GM12873 (cell line): ENCODE results near the gene NRG2.

Experiments used
- TF ChIP-seq, protein P1 (sequence below): IDR thresholded peaks from 2 replicates; pipeline ENCODE4 v1.5.1; 2012; ENCODE audit warnings: low read depth, mild to moderate bottlenecking, moderate library complexity, low read length, control low read depth; ENCODE audit not compliant: insufficient read depth; ENCODE audit errors: missing control alignments

NRG2 gene

DNA sequence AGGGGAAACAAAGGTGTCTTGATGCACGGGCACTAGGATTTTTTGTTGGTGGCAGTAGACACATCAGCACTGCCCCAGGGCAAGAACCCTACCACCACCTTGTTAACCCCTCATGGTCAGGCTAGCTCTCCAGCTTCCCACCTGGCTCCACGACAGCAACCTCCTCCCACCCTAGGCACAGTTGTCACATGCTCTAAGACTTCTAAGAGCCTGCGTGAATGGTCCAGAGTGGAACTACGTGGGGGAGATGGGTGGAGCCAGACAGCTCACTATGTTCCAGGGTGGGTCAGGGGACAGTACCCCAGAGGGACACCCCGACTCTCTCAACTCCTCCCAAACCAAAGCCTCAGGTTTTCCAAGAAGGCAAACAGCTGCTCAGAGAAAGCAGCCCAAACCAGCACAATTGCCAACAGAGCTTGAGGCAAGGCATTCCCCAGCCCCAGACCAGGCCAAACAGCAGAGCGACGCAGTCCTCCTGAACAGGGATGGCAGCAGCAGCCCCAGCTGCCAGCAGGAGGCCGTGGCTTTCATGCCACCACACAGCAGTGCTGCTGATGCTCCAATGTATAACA, 78.0 kb downstream of the NRG2 start:
- TF ChIP-seq, protein P1, sequence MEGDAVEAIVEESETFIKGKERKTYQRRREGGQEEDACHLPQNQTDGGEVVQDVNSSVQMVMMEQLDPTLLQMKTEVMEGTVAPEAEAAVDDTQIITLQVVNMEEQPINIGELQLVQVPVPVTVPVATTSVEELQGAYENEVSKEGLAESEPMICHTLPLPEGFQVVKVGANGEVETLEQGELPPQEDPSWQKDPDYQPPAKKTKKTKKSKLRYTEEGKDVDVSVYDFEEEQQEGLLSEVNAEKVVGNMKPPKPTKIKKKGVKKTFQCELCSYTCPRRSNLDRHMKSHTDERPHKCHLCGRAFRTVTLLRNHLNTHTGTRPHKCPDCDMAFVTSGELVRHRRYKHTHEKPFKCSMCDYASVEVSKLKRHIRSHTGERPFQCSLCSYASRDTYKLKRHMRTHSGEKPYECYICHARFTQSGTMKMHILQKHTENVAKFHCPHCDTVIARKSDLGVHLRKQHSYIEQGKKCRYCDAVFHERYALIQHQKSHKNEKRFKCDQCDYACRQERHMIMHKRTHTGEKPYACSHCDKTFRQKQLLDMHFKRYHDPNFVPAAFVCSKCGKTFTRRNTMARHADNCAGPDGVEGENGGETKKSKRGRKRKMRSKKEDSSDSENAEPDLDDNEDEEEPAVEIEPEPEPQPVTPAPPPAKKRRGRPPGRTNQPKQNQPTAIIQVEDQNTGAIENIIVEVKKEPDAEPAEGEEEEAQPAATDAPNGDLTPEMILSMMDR, result no peak

DNA sequence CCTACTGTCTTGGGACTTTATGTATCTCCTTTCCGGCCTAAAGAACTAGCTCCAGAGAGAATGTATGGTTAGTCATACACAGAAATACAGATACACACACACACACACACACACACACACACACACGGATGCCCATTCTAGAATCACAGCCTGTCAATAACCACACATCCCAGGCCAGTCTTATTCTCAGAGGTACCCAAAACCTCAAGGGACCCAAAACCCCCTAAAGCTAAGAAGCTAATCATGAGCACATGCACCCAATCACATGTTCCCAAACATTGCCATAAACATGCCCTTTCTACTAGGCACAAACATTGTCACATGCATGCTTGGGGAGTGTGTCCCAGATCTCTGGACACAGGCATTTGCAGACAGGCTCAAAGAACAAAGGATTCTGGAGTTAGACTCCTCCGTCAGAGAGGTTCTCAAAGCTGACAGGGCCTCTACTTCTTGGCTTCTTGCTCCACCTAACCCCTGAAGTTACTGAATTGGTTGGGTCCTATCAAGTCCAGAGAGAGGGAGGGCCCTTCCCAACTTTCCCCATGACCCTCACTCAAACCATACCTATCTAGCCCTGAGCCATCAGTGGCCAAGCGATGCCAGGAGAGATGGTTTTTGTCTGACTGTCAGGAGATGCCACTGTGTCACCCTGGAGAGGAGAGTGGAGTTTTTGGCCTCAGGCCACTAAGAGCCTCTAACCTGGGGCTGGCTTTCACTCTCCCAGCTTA, 78.7 kb downstream of the NRG2 start:
- TF ChIP-seq, protein P1, result no peak

DNA sequence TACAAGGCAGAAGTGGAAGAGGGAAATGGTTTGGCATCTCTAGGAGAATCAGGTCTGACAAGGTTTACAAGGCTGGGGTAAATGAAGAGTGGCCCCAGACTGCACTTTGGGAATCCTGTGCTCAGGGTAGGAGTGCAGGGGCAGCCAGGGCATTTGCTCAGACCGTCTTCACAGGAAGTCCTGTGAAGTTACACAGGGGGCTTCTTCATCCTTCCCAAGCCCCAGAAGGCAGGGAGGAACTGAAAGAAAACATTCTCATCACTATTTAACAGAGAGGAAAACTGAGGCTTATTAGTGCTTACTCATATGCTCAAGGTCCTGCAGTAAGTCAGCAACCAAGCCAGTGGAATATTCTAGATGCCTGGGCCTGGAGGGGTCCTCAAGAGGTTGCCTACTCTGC, 80.7 kb downstream of the NRG2 start:
- TF ChIP-seq, protein P1, result no peak

DNA sequence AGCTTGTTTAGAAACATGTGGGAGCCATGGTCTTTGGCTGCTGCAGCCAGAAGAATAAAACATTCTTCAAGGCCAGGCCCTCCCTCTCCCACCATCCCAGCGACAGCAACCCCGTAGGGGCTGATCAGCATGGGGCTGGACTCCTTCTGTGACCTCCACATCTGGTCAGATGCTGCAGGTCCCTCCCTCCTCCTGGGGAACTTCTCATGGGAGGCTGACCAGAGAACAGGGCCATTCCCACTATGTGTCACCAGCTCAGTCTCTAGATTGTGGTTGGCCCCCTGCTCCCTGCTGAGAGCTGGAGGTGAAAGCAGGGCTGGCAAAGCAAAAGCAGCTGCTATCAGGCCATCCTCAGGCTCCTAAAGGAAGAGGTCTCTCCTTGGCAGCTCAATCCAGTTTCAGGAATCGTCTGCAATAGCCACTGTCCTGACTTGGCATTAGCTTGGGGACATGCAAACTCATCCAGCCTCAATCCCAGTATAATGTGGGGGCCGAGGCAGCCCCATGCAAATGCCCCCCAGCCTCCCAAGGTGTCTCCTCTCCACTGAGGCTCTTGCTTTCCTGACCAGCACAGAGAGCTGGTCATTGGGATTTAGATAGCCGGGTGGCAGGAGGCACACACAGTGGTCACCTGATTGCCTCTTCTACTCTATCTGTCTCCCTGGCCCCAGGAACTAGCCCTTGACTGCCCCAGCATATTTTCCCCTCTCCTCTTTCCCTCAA, 81.5 kb downstream of the NRG2 start:
- TF ChIP-seq, protein P1, result no peak

- TF ChIP-seq, protein P1, result no peak
Measured at GRCh38 chr5:139960723-139961383, 82.2 kb downstream of the NRG2 start.

DNA sequence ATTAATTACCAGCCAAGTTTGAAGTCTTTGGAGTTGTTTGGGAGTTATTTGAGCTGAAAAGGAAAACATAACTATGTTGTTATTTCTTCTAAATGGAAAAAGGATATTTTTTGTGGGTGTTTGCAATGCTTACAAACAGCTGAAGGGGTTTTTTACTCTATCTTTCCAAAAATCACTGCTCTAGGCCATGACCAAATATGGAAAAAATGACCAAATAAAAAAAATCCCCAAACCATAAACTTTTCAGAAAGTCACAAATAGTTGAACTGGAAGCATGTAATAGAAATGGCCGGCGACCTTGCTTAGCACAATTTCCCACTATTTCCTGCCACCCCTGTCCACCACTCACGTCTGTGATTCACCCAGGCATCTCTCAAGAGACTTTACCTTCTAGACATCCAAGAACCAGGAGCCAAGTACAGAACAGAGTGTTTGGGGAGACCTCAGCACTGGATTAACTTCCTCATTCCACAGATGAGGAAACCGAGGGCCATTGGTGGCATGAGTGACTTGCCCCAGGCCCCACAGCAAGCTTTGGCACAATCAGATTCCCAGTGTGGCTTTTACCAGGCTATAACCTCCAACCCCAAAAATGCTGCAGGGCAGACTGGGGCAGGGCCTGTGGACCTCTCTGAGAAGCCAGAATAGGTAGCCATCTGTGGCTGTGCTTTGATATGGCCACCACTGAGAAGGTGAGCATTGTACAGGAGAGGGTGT, 84.5 kb downstream of the NRG2 start:
- TF ChIP-seq, protein P1, result no peak

- TF ChIP-seq, protein P1, result no peak
Measured at GRCh38 chr5:139956342-139956741, 86.8 kb downstream of the NRG2 start.
